WTC11 (cell line): ENCODE results near the gene PCBD1. TPM values are rescaled to one million over a fixed set of nuclear protein-coding genes. Genes with fewer than 3 reads are reported as not detected.

ENCODE experiments used
- ATAC-seq: fragments of 200-7000 bp; cut with Tn5 transposase; 2 replicates; pipeline ENCODE4 v1.10.0; 2021; ENCODE audit warnings: mild to moderate bottlenecking, moderate library complexity
- CTCF ChIA-PET: fragments of 300-600 bp; sonication (Branson Sonifier 250); formaldehyde crosslinking; loops from one replicate; lab custom pipeline; 2021; ENCODE audit warnings: antibody characterized with exemption; lab: Charles Lee
- POLR2A ChIA-PET: fragments of 350-600 bp; sonication (Branson Sonifier 250); formaldehyde crosslinking; loops from one replicate; lab custom pipeline; 2021; ENCODE audit warnings: antibody characterized with exemption; lab: Charles Lee
- DNase-seq: peaks from one replicate; pipeline ENCODE4 v3.0.0; 2021; ENCODE audit warnings: low spot score
- H3K27ac Mint-ChIP-seq: 2 replicates; pipeline ENCODE4 v1.8.0; 2021; ENCODE audit warnings: mixed read lengths
- H3K27me3 Mint-ChIP-seq: 2 replicates; pipeline ENCODE4 v1.8.0; 2021; ENCODE audit warnings: low read depth, mild to moderate bottlenecking, moderate library complexity, mixed read lengths
- H3K36me3 Mint-ChIP-seq: 2 replicates; pipeline ENCODE4 v1.8.0; 2021; ENCODE audit warnings: mixed read lengths
- H3K4me1 Mint-ChIP-seq: 2 replicates; pipeline ENCODE4 v1.8.0; 2022; ENCODE audit warnings: mixed read lengths
- H3K4me3 Mint-ChIP-seq: 2 replicates; pipeline ENCODE4 v1.8.0; 2021; ENCODE audit warnings: mild to moderate bottlenecking, moderate library complexity, mixed read lengths
- H3K9me3 Mint-ChIP-seq: 2 replicates; pipeline ENCODE4 v1.8.0; 2021; ENCODE audit warnings: mixed read lengths
- AFF4 ChIP-seq: sonication (generic); formaldehyde crosslinking; IDR thresholded peaks from 2 replicates; pipeline ENCODE4 v1.8.1; 2023; ENCODE audit warnings: mild to moderate bottlenecking, missing genetic modification reagents, borderline replicate concordance
- ATF1 ChIP-seq: sonication (generic); formaldehyde crosslinking; IDR thresholded peaks from 2 replicates; pipeline ENCODE4 v1.8.1; 2023; ENCODE audit warnings: mild to moderate bottlenecking, moderate library complexity, missing genetic modification reagents
- CDX4 ChIP-seq: fragments of 250-450 bp; sonication (Bioruptor Pico); IDR thresholded peaks from 2 replicates; pipeline ENCODE4 v1.9.0; 2021; ENCODE audit warnings: moderate library complexity, mild to moderate bottlenecking, inconsistent platforms, borderline replicate concordance
- CTCF ChIP-seq: fragments of 200-600 bp; IDR thresholded peaks from 2 replicates; pipeline ENCODE4 v1.8.0; 2022; ENCODE audit warnings: antibody characterized with exemption
- ESRRA ChIP-seq: sonication (generic); formaldehyde crosslinking; IDR thresholded peaks from 2 replicates; pipeline ENCODE4 v1.8.1; 2022; ENCODE audit warnings: mild to moderate bottlenecking, missing genetic modification reagents, borderline replicate concordance
- FOXJ3 ChIP-seq: sonication (generic); formaldehyde crosslinking; IDR thresholded peaks from 2 replicates; pipeline ENCODE4 v1.9.0; 2021; ENCODE audit warnings: missing genetic modification reagents, mild to moderate bottlenecking, borderline replicate concordance
- FOXK1 ChIP-seq: sonication (generic); formaldehyde crosslinking; IDR thresholded peaks from 2 replicates; pipeline ENCODE4 v1.8.0; 2022; ENCODE audit warnings: mild to moderate bottlenecking, moderate library complexity, missing genetic modification reagents
- FOXP4 ChIP-seq: sonication (generic); formaldehyde crosslinking; IDR thresholded peaks from 2 replicates; pipeline ENCODE4 v1.8.0; 2022; ENCODE audit warnings: mild to moderate bottlenecking, missing genetic modification reagents
- HMGA2 ChIP-seq: fragments of 250-450 bp; sonication (Bioruptor Pico); IDR thresholded peaks from 2 replicates; pipeline ENCODE4 v1.4.0; 2021; ENCODE audit warnings: mild to moderate bottlenecking, moderate library complexity
- JAZF1 ChIP-seq: fragments of 250-450 bp; sonication (Bioruptor Pico); IDR thresholded peaks from 2 replicates; pipeline ENCODE4 v1.9.0; 2021; ENCODE audit warnings: moderate library complexity, mild to moderate bottlenecking, inconsistent platforms
- OVOL2 ChIP-seq: fragments of 250-450 bp; sonication (Bioruptor Pico); IDR thresholded peaks from 2 replicates; pipeline ENCODE4 v1.9.0; 2021; ENCODE audit warnings: mild to moderate bottlenecking, borderline replicate concordance
- SP1 ChIP-seq: sonication (generic); formaldehyde crosslinking; conservative IDR thresholded peaks from 2 replicates; pipeline ENCODE4 v1.8.1; 2022; ENCODE audit warnings: missing genetic modification reagents
- TEAD4 ChIP-seq: sonication (generic); formaldehyde crosslinking; IDR thresholded peaks from 2 replicates; pipeline ENCODE4 v1.8.0; 2022; ENCODE audit warnings: mild to moderate bottlenecking, missing genetic modification reagents
- ZMAT4 ChIP-seq: fragments of 250-450 bp; sonication (Bioruptor Pico); IDR thresholded peaks from 2 replicates; pipeline ENCODE4 v1.9.0; 2021; ENCODE audit warnings: mild to moderate bottlenecking
- ZNF121 ChIP-seq: sonication (generic); formaldehyde crosslinking; IDR thresholded peaks from 2 replicates; pipeline ENCODE4 v1.8.0; 2023; ENCODE audit warnings: missing genetic modification reagents
- ZNF281 ChIP-seq: sonication (generic); formaldehyde crosslinking; IDR thresholded peaks from 2 replicates; pipeline ENCODE4 v1.8.0; 2023; ENCODE audit warnings: mild to moderate bottlenecking, missing genetic modification reagents
- total RNA-seq: library from RNA; stranded (reverse); gene quantifications from 3 replicates; pipeline ENCODE4 v1.2.3, GENCODE V29; 2021

PCBD1 gene
- total RNA-seq, 1 experiment from 2014 or later: 32.5 TPM

- DNase-seq (no peak), ATAC-seq (no peak)
- ChIA-PET POLR2A (no interaction called here), CTCF (no interaction called here)
- 0 out of 2 replicates have a peak, but pooled peaks cover 2% of the 10 kb centered on the region for H3K4me1 Mint-ChIP-seq
- no peak overlapping the region for H3K4me3 Mint-ChIP-seq
- H3K36me3 Mint-ChIP-seq: no peaks in the 10 kb centered on the region
- no peaks in the 10 kb centered on the region for H3K9me3 Mint-ChIP-seq
- TF ChIP-seq SP1: no peak
- no peaks in the 10 kb centered on the region; the same call in 1 of the 2 replicates for H3K27me3 Mint-ChIP-seq
- no peak overlapping the region for H3K27ac Mint-ChIP-seq
These were observed 49.3 kb upstream of the PCBD1 start for GRCh38 chr10:70937661-70938060.

GRCh38 chr10:70936111-70936510, 47.7 kb upstream of the PCBD1 start:
- H3K4me3 Mint-ChIP-seq: no peak overlapping the region
- H3K27ac Mint-ChIP-seq: no peak overlapping the region
- H3K36me3 Mint-ChIP-seq: no peaks in the 10 kb centered on the region
- ChIA-PET POLR2A (no interaction called here), CTCF (interaction anchor here (1.0 to 1.4 kb wide), 3 partner anchors 10 to 128 kb away, joined by 3 to 5 read pairs (median 4); no protein-coding TSS in a partner anchor)
- DNase-seq (no peak), ATAC-seq (no peak)
- no peaks in the 10 kb centered on the region for H3K9me3 Mint-ChIP-seq
- 0 out of 2 replicates have a peak, but pooled peaks cover 2% of the 10 kb centered on the region for H3K4me1 Mint-ChIP-seq
- TF ChIP-seq ZNF281 (no peak), ZNF121 (no peak), AFF4 (no peak), TEAD4 (CRISPR knock-in tag) (no peak), OVOL2 (CRISPR knock-in tag) (no peak), ZMAT4 (CRISPR knock-in tag) (no peak), CTCF (no peak), ESRRA (CRISPR knock-in tag) (no peak), FOXJ3 (CRISPR knock-in tag) (no peak), HMGA2 (no peak), FOXK1 (CRISPR knock-in tag) (no peak)
- H3K27me3 Mint-ChIP-seq: no peaks in the 10 kb centered on the region; the same call in 1 of the 2 replicates

- H3K4me3 Mint-ChIP-seq: no peak overlapping the region
- POLR2A ChIA-PET: no interaction called here
These were observed 47.3 kb upstream of the PCBD1 start for GRCh38 chr10:70935631-70936030.

More at GRCh38 chr10:70935631-70936030, 47.3 kb upstream of the PCBD1 start:
- TF ChIP-seq JAZF1 (CRISPR knock-in tag) (no peak), FOXP4 (CRISPR knock-in tag) (no peak), ATF1 (CRISPR knock-in tag) (no peak), TEAD4 (CRISPR knock-in tag) (no peak), CDX4 (no peak)
- H3K4me1 Mint-ChIP-seq: 0 out of 2 replicates have a peak, but pooled peaks cover 2% of the 10 kb centered on the region
- H3K36me3 Mint-ChIP-seq: no peaks in the 10 kb centered on the region
- H3K27ac Mint-ChIP-seq: no peak overlapping the region
- ATAC-seq: no peak
- H3K9me3 Mint-ChIP-seq: no peaks in the 10 kb centered on the region
- H3K27me3 Mint-ChIP-seq: no peaks in the 10 kb centered on the region; the same call in 1 of the 2 replicates
- no peak for DNase-seq
- CTCF ChIA-PET: interaction anchor here (1.4 kb wide), 2 partner anchors 9 to 21 kb away, joined by 3 to 5 read pairs; no protein-coding TSS in a partner anchor
